GM19351 (cell line): ENCODE measurements around the gene BTN1A1.
A peak's percentile ranks its signal among the peaks of the same experiment; 100 is the strongest.

Experiments used
- ATAC-seq: cut with Tn5 transposase; IDR thresholded peaks from one replicate; pipeline ENCODE4 v1.9.1; 2021; ENCODE audit warnings: mild to moderate bottlenecking, moderate library complexity; ENCODE audit not compliant: unreplicated experiment

Gene BTN1A1

DNA sequence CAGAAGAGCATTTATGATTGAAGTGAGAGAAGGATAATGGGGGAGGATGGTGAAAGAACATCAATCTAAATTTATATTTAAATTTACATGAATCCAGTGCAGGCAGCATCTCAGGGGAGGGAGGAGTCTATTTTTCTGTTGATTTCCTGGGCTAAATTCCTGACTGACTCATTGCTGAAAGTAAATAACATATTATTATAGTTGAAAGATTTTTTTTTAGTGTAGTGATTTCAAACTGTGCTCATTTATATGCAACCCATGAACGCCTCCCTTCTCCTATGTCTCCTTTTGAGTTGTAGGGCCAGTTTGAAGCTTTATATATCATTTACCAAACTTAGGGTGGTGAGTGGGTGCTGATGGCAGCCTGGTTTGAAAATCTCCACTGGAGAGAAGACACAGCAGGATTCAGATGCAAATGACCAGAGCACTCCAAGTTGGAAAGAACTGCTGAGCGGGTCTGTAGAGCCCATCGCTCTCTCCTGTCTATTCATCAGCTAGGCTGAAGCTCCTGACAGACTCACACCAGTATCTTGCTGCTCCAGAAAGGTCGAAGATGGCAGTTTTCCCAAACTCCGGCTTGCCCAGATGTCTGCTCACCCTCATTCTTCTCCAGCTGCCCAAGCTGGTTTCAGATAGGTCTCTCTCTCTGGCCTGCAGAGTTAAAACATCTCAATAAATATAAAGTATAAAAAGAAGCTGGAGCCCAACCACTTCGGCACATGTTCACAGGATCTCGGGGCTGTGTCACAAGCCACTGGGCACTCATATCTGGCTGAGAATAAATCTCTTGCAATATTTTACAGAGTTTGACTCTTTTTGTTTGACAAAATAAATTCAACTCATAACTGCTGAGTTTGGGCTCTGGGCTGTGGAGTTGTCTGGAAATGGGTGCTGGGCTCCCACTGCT lies 24.0 kb upstream of the BTN1A1 start:
- no peak for ATAC-seq

DNA sequence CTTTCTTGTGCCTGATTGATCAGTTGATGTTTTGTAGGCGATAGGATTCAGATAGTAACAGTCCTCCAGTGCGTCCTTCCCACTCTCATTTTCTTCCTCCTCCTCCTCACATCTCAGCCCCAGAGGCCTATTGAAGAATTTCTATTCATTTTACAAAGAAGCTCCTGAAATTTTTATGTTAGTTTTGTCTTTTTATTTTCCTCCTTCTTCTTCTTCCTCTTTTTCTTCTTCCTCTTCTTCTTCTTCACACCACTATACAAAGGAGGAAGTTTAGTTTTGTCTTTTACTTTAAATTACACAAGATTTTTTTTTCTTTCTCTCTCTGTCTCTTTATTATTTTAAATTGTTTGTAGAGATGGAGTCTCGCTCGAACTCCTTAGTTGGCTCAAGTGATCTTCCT lies 23.2 kb upstream of the BTN1A1 start:
- ATAC-seq, result no peak

DNA sequence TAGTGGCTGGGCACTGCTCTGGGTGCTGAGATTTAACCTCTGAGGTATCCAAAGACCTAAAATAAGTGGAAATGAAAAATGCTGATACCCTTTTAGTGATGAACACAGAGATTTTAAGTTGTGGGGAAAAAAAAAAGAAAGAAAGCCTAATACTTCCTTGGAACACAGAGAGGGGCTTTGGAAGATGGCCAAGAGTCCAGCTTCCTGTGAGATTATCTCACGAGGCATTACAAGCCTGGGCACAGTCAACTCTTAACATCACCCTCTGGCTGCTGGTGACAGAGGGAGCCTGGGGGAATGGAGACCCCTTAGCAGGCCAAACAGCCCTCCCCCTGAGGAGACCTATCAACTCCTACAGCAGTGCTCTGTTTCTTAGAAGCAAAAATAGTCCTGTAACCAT lies 22.7 kb upstream of the BTN1A1 start:
- ATAC-seq, result no peak

DNA sequence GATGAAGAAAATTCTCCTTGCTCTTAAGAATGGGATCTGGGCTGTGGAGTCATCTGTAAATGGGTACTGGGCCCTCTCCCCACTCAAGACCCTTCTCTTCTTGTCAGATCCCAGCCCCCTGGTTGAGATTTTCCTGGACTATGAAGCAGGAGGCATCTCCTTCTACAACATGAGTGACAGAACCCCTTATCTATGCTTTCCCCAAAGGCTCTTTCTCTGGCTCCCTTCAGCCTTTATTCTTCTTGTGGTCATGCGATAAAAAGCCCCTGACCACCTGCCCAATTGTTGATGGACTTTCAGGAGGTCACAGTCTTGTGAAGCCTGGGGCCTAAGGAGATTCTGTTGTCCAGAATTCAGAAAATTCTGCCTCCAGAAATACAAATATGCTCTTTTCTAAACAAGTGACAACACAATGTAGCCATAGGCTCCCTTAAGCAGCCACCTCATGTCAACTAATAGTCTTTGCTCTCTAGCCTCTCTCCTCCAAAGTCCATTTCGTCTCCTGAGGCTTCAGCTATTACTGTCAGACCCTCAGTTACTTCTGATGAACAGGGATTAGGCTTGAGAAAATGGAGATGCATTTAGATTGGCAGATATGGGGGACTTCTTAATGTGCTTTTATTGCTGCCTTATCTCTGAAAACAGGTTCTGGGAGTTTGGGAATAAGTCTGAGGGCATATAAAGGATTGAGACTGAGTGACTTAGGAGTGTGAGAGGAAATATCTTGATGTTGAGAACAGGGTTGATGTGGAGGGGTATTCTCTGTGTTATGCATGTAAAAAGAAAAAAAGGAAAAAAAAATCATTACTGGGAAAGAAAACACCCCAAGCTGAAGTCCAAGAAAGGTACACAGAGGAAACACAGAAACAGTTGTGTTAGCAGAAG lies 21.8 kb upstream of the BTN1A1 start:
- ATAC-seq, result no peak

DNA sequence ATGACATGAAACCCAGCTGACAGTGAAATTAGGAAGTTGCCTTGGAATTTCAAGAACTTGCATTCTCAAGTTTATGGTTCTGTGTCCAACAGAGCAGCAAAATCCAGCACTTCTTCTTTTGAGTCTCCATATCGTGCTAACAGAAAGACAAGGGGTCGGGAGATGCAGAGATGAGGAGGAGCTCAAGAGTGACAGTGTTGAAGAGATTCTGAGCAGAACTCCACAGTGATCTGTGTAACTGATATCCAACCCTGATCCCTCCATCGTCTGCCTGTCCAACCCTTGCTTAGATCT lies 21.2 kb upstream of the BTN1A1 start:
- no peak for ATAC-seq

DNA sequence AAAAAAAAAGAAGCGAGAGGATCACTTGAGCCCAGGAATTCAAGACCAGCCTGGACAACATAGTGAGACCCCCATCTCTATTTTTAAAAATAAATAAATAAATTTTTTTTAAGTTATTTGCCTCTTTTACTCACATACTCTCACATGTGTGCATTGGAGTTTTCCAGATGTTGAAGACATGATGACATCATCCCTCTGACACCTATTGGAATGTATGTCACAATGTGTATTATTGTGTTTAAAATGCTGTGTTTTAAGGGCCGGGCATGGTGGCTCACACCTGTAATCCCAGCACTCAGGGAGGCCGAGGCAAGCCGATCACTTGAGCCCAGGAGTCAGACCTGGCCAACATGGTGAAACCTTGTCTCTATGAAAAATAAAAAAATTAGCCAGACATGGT lies 17.8 kb upstream of the BTN1A1 start:
- ATAC-seq, result no peak

DNA sequence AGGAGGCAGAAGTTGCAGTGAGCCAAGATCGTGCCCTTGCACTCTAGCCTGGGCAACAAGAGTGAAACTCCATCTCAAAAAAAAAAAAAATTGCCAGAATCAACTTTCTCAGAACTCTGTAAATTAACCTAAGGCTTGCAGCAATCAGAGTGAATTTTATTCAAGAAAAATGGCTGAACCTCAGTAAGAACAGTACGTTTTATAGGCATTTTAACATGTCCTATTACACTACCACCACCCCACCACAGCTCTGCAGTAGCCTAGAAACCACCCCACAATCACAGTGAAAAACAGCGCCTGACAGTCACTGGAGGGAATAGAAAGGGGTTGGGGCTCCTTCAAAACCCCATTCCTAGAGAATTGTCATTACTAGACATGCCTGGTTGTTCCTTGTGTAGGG lies 16.4 kb upstream of the BTN1A1 start:
- ATAC-seq, result no peak

DNA sequence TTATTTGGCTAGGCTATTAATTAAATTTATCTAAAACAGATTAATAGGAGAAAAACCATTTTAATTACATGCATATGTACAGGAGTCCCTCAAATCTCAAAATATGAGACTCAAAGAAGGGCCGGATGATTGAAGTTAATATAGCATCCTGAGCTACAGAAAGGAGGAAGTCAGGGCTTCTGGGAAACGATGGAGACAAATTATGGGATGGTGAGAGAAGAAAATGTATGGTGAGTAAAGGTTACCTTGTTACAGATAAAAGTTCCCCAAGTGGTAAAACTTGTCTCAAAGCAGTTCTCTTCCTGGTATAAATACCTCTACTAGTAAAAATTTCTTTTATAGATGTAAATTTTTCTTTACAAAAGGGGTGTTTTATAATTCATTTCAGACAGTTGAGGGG lies 15.9 kb upstream of the BTN1A1 start:
- no peak for ATAC-seq

DNA sequence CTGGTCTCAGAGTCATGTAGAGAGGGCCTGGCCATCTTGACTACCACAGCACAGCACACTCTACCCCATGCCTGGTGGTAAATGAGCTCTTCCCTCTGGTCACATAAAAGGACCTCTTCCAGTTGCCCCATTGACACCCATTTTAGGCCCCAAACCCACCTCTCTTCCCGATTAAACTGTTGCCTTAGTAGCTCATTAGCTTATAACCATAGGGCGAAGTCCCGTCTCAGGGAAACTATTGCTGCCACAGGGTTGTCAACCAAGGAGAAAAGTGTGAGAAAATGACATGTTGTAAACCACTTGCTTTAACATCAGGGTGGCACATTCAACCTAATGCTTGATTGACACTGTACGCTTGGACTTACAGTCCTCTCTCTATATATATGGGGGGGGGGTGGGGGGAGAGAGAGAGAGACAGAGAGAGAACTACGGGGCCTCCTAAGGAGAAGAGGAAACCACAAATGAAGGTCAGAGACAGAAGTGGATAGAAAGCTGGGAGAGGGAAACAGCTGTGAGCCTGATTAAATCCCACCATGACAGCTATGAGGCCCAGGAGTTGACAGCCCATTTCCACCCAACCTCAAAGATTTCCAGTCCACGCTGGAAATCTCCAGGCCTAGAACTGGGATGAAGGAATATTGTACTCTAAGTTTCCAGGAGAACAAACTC lies 14.9 kb upstream of the BTN1A1 start:
- ATAC-seq, result no peak

DNA sequence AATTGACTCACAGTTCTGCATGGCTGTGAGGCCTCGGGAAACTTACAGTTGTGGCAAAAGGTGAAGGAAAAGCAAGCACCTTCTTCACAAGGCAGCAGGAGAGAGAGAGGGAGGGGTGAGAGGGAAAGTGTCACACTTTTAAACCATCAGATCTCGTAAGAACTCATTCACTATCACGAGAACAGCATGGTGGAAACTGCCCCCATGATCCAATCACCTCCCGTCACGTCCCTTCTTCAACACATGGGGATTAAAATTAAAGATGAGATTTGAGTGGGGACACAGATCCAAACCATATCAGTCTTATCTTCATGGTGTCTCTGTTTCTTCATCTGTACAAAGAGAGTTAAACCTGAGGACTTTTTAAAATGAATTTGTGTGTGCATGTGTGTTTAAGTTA lies 13.7 kb upstream of the BTN1A1 start:
- no peak for ATAC-seq

DNA sequence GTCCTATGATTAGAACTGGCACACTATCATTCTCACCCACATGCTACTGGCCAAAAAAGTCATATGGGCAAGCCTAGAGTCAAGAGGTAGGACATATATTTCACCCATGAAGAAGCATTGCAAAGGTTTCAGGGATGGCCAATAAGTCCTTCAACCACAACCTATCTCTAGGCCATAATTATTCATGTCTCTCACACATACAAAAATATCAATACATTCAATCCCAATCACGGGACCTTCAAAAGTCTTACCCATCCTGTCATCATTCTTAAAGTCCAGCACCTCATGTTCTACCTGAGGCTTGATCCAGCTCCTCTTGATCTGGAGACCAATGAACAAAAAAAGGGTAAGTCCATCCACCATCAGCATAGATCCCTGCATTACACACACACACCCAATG lies 12.6 kb upstream of the BTN1A1 start:
- ATAC-seq, result no peak

DNA sequence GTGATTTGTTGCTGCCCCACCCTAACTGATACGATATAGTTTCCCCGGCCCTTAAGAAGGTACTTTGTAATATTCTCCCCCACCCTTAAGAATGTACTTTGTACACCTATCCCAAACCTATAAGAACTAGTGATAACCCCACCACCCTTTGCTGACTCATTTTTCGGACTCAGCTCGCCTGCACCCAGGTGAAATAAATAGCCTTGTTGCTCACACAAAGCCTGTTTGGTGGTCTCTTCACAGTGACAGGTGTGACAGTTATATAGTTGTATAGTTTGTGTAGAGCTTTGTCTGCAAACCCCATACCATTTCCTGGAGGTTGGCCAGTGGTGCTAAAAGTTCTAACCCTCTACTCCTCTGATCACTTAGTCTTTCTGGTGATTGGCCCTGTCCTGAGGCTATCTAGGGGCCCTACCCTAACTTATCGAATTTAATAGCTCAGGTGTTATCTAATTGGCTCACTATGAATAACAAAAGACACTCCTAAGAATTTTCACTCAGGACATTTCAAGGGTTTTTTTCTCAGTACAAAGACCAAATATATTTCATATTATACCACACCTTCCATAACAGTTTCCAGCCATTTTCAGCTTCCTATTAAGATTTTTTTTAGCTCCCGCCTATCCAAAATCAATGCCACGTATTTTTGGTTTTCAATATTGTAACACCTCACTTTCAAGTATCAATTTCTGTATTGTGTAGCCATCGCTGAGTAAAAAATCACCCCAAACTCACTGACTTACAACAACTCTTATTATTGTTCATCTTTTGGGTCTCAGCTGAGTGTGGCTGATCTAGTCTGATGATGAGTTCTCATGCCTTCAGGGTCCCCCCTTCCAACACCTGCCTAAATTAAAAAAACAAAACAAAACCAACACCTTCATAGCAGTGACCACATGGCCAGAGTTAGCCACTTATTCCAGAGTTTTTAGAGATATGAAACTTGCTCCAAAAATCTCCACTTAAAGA lies 9.8 kb upstream of the BTN1A1 start:
- no peak for ATAC-seq

DNA sequence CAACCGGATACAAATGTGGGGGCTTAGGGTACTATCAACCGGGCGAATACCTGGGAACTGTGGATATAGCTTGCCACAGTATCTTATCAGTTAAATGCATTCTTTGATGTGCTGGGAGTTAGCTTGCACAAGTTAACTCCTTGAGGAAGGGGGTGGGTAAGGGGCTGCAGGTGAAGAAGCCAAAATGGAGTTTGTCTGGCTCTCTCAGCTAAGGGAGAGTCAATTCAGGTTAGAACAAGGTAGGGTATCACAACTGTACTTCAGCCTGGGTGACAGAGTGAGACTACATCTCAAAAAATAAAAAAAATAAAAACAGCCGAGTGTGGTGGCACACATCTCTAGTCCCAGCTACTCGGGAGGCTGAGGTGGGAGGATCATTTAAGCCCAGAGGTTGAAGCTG lies 8.5 kb upstream of the BTN1A1 start:
- ATAC-seq, result no peak

DNA sequence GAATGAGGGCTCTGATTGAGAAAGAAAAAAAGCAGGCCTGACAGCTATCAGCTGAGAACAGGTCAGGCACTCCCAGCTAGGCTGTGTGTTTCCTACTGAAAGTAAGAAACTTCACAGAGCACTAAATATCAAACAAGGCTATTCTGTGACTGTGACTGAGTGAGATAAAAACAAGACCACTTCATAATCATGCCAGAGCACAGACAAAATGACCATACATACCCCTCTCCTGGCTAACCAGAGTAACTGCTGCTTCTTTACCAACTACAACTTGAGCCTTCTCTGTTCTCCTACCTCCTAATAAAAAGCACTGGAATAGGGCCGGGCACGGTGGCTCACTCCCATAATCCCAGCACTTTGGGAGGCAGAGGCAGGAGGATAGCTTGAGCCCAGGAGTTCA lies 6.8 kb upstream of the BTN1A1 start:
- ATAC-seq, result peak; percentile 64

DNA sequence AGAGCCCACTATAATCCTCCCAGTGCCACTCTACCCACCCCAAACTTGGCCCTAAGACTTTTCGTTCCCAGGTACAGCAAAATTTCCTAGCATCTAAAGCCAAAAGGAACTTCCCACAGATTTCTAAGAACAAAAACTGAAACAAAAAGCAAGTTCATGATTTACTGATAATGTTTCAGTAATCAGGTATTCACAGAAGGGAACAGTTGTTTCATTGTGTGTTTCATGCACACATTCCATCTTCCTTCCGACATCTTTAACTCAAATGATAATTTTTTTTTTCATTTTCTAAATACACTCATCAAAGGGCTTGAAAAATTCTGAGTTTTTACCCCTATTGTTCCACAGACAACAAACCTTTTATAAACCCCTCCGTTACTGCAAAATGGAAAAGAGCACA lies 6.0 kb upstream of the BTN1A1 start:
- no peak for ATAC-seq

DNA sequence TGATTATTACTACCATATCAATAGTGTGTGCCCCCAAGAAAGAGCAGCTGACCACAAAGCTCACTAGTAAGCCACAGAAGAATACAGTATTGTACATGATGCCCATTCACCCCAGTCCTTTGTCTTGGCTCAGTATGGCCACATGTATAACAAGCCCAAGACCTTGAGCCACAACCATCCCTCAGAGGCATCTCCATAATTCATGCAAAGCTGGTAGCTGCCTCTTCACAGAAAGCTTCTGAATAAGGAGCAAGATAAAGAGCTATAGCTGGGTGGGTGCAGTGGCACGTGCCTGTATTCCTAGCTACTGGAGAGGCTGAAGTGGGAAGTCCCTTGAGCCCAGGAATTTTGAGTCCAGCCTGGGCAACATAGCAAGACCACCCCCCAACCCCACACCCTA lies 4.8 kb upstream of the BTN1A1 start:
- ATAC-seq, result no peak

DNA sequence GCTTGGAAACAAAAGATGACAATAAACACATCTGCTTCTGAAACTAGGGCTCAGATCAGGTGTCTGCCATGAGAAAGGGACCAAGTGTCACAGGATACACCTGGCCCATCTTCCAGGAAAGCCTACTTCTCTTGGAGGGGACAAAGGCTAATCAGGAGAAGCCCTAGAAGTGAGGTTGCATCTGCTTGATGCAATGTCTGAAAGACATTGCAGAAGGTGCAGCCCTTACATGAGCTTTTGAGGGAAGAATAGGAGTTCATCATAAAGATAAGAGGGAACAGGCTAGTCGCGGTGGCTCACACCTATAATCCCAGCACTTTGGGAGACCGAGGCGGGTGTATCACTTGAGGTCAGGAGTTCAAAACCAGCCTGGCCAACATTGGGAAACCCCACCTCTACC lies 2.5 kb upstream of the BTN1A1 start:
- no peak for ATAC-seq

DNA sequence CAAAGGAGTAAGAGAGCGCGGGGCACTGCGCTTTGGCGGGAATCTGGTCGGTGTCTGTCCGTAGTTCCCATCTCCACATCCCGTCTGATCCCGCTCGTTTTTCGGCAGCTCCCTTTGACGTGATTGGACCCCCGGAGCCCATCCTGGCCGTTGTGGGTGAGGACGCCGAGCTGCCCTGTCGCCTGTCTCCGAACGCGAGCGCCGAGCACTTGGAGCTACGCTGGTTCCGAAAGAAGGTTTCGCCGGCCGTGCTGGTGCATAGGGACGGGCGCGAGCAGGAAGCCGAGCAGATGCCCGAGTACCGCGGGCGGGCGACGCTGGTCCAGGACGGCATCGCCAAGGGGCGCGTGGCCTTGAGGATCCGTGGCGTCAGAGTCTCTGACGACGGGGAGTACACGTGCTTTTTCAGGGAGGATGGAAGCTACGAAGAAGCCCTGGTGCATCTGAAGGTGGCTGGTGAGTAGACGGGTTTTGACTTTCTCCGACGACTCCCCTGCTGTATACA lies 1.4 kb downstream of the BTN1A1 start:
- ATAC-seq, result no peak

DNA sequence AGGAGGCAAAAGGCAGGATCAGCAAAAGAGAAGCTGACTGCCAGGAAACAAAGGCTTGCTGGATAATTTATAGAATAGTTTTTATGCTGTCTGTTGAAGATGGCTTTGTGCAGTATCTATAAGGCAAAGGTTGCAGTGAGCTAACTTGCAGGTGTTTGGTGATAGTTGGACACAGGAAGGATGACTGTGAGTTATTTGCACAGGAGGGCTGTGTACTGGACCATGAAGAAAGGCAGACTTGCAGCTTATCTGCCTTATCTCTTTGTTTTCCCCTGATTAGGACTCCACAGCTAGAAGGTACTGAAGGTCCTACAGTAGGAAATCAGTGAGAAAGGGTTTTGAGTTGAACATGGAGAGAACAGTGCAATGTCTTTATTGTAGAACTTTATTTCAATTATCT lies 2.1 kb downstream of the BTN1A1 start:
- peak; percentile 63 for ATAC-seq

DNA sequence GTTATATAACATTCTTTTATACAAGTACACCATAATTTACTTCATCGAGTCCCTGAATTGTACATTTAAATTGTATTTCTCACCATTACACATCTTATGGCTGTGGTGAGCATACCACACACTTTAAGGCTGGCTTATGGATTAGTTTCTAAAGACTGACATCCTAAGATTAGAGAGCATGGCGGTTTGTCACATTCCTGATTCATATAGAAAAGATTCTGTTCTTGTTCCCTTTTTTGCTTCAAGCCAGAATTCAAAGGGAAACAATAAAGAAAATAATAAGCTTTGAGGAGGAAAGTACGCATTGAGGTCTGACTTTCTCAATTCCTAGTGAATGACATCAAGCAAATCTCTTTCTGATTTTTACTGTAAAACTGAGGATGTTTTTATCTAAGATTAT lies 2.5 kb downstream of the BTN1A1 start:
- no peak for ATAC-seq
